H1 (cell line): Measurements from ENCODE around the gene NKTR. TPM values are rescaled to one million over a fixed set of nuclear protein-coding genes. Genes with fewer than 3 reads are reported as not detected.

Source experiments
- CHD7 ChIP-seq: fragments of 300-600 bp; sonication (generic); IDR thresholded peaks from 2 replicates; pipeline ENCODE4 v1.7.1; 2012; ENCODE audit warnings: low read length, moderate library complexity, mild to moderate bottlenecking, inconsistent platforms; ENCODE audit not compliant: insufficient replicate concordance
- polyA plus RNA-seq, 7 experiments: library from polyadenylated mRNA; depleted of rRNA in 3 of 7; stranded (reverse) in 5 of 7; unstranded in 2 of 7; fragments of >200 nt in 5 of 7; fragments of 200-250 nt in 2 of 7; gene quantifications; 1 replicate in 5 of 7; 2 replicates in 1 of 7; 4 replicates in 1 of 7; pipeline versions ENCODE4 v1.2.1 to v1.2.3, GENCODE V29; 2011 to 2013; ENCODE audit warnings: missing spikeins in 2 of 7, mixed read lengths in 2 of 7
- total RNA-seq: library from RNA; stranded (reverse); fragmentation: NEBNext Ultra II Directional; extraction: Animal tissue kit (Norgen Biotek cat#: 25700); gene quantifications from 2 replicates; pipeline ENCODE4 v1.2.1, GENCODE V29; 2021

NKTR gene
- total and polyA plus RNA-seq, 2 of the 8 experiments (the other 6 are each of a cell fraction or from before 2014, with no cell fraction given) = 24.1 to 62.2 TPM

- TF ChIP-seq CHD7 = no peak
Observed at GRCh38 chr3:42575137-42575741, 25.2 kb upstream of the NKTR start (continued).
